ENCODE measurements around the gene GPR152. TPM values are rescaled to one million over a fixed set of nuclear protein-coding genes. Genes with fewer than 3 reads are reported as not detected.

GPR152 gene
- total and polyA plus RNA-seq, 4 experiments from 2014 or later: 0.35 to 1.7 TPM; not detected in 2

DNA sequence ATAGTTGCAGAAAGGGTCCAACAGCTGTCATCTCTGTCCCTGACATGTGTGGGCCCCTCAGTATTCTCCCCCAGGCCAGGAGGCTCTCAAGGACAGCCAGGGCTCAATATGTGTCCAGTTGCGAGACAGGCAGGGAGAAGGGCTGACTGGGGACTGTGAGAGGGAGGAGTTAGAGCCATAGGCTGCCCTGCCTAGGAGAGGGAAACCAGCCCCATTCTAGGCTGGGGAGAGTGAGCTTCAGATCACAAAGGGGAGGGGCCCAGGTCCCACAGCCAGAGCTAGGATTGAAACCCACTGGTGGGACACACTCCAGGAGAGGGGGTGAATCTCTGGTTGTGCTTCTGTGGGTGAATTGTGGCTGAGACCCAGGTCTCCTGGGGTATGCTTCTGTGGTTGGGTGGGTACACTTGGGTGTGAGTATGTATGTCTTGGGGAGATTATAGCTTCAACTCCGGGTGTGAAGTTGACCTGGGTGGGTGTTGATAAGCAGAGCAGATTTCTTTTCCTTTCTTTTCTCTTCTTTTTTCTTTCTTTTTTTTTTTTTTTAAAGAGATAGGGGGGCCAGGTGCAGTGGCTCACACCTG is 39.2 kb downstream of the GPR152 start:
- peak overlapping the region in 6 of 7 donors; percentile 19 to 77 (median 43) for H3K27ac Mint-ChIP-seq
- peak overlapping the region in 4 of 8 donors; percentile 2 to 62 (median 52) for H3K4me3 Mint-ChIP-seq
- peaks cover 48 to 86% (median 71%) of the 10 kb centered on the region in 4 donors for H3K4me1 Mint-ChIP-seq
- Histone ChIP-seq H3K27ac (ENCODE audit: low read depth, low read length) (no peak overlapping the region), H3K9me3 (ENCODE audit: control insufficient read depth in 1 of 2, low read length in 2 of 2) (no peaks in the 10 kb centered on the region), H3K27me3 (ENCODE audit: insufficient read depth, low read length) (no peaks in the 10 kb centered on the region), H3K36me3 (ENCODE audit: insufficient read depth, low read length) (peaks cover 5% of the 10 kb centered on the region), H3K4me1 (ENCODE audit: insufficient read depth, low read length) (peaks cover 93% of the 10 kb centered on the region), H3K4me3 (ENCODE audit: low read length in 2 of 2) (no peak overlapping the region)
- ChIA-PET POLR2A (ENCODE audit: partially characterized antibody) (interaction anchor here (0.6 to 31.8 kb wide), 11 partner anchors 7 to 471 kb away, joined by 3 to 2262 read pairs (median 6); partner anchors contain the start of genes AIP, CORO1B, PPP1CA and PTPRCAP), CTCF (ENCODE audit: partially characterized antibody) (interaction anchor here (0.8 to 4.4 kb wide), 5 partner anchors 11 to 55 kb away, joined by 3 to 34 read pairs (median 5); partner anchors contain the start of genes PPP1CA, PTPRCAP and TBC1D10C)
- peaks cover 3% of the 10 kb centered on the region in 2 donors for H3K36me3 Mint-ChIP-seq
- intact Hi-C loops (cut with micrococcal nuclease): no loop called here
- no peaks in the 10 kb centered on the region for H3K27me3 Mint-ChIP-seq
- peaks cover 0 to 2% (median 0%) of the 10 kb centered on the region in 8 donors for H3K9me3 Mint-ChIP-seq
- no peak for DNase-seq

DNA sequence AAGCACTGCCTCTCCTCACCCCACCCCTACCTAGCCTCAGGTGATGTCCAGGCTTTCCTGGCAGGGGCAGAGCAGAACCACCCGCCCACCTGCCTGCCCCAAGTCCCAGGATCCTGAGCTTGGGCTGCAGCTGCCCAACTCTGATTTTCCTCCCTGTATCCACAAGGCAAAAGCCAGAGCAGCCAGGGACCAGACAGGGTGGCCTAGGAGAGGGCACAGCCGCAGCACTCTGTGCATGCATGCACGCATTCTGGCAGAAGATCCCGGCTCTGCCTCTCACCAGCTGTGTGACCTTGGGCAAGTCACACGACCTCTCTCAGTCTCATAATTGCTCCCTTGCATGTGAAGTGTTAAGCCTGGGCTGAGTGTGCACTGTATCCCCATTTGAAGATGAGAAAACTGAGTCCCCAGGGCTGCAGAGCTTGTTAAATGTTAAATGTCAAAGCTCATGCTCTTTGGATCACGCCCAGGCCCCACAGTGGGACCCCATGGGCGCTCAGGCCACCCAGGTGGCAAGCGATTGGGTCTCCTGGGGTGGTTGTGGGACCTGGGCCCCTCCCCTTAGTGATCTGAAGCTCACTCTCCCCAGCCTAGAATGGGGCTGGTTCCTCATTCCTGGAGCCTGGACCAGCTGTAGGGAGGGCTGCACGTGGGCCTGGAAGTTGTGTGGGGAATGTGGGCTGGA is 39.9 kb downstream of the GPR152 start:
- Mint-ChIP-seq H3K27ac (peak overlapping the region in 4 of 7 donors; percentile 8 to 82 (median 52)), H3K9me3 (peaks cover 0 to 2% (median 0%) of the 10 kb centered on the region in 8 donors), H3K4me1 (peaks cover 49 to 86% (median 72%) of the 10 kb centered on the region in 4 donors), H3K36me3 (peaks cover 3 to 4% of the 10 kb centered on the region in 2 donors), H3K27me3 (no peaks in the 10 kb centered on the region), H3K4me3 (peak overlapping the region in 3 of 8 donors; percentile 20 to 61 (median 35))
- Histone ChIP-seq H3K9me3 (ENCODE audit: control insufficient read depth in 1 of 2, low read length in 2 of 2) (no peaks in the 10 kb centered on the region), H3K4me3 (ENCODE audit: low read length in 2 of 2) (no peak overlapping the region), H3K36me3 (ENCODE audit: insufficient read depth, low read length) (peaks cover 5% of the 10 kb centered on the region), H3K27me3 (ENCODE audit: insufficient read depth, low read length) (no peaks in the 10 kb centered on the region), H3K4me1 (ENCODE audit: insufficient read depth, low read length) (peaks cover 93% of the 10 kb centered on the region), H3K27ac (ENCODE audit: low read depth, low read length) (no peak overlapping the region)
- no peak for DNase-seq
- intact Hi-C loops (cut with micrococcal nuclease): no loop called here
- ChIA-PET POLR2A (ENCODE audit: partially characterized antibody) (interaction anchor here (0.9 to 31.8 kb wide), 11 partner anchors 8 to 472 kb away, joined by 3 to 2262 read pairs (median 6); partner anchors contain the start of genes AIP, CORO1B, POLD4 and PPP1CA), CTCF (ENCODE audit: partially characterized antibody) (interaction anchor here (0.8 to 4.4 kb wide), 5 partner anchors 10 to 61 kb away, joined by 3 to 34 read pairs (median 5); partner anchors contain the start of genes PPP1CA, PTPRCAP and TBC1D10C)

DNA sequence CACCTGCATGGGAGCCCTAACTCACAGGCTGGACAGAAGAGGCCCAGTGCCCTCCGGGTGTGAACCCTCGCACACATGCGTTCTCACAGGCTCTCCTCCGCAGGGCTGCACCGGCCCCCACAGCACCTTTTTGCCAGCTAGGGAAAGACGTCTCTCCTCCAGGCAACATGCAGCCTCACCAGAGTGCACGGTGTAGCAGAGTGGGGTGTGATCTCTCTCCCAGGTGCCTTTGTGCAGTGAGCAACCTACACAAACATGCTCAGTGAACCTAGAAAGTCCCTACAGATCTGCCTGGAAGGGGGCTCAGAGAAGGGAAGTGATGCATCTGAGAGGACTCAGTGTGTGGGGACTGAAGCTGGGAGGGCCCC is 40.8 kb downstream of the GPR152 start:
- CTCF ChIA-PET (ENCODE audit: partially characterized antibody): interaction anchor here (1.2 to 4.4 kb wide), 2 partner anchors 9 to 60 kb away, joined by 3 to 34 read pairs; partner anchors contain the start of genes PPP1CA and TBC1D10C
- no peaks in the 10 kb centered on the region for H3K27me3 ChIP-seq (ENCODE audit: insufficient read depth, low read length)
- peaks cover 8 to 10% of the 10 kb centered on the region in 2 donors for H3K36me3 Mint-ChIP-seq
- no peaks in the 10 kb centered on the region for H3K9me3 ChIP-seq (ENCODE audit: control insufficient read depth in 1 of 2, low read length in 2 of 2)
- POLR2A ChIA-PET (ENCODE audit: partially characterized antibody): interaction anchor here (0.8 to 31.8 kb wide), 12 partner anchors 9 to 123 kb away, joined by 3 to 2262 read pairs (median 5); partner anchors contain the start of genes AIP, ANKRD13D, CORO1B and POLD4
- no peak overlapping the region for H3K4me3 ChIP-seq (ENCODE audit: low read length in 2 of 2)
- H3K4me3 Mint-ChIP-seq: peak overlapping the region in 5 of 8 donors; percentile 17 to 54 (median 43)
- intact Hi-C loops (cut with micrococcal nuclease): no loop called here
- H3K4me1 ChIP-seq (ENCODE audit: insufficient read depth, low read length): peaks cover 93% of the 10 kb centered on the region
- peaks cover 50 to 88% (median 73%) of the 10 kb centered on the region in 4 donors for H3K4me1 Mint-ChIP-seq
- H3K36me3 ChIP-seq (ENCODE audit: insufficient read depth, low read length): peaks cover 8% of the 10 kb centered on the region
- no peak overlapping the region for H3K27ac ChIP-seq (ENCODE audit: low read depth, low read length)
- DNase-seq: no peak
- H3K27ac Mint-ChIP-seq: peak overlapping the region in 4 of 7 donors; percentile 17 to 98 (median 66)
- H3K9me3 Mint-ChIP-seq: peaks cover 0 to 2% (median 0%) of the 10 kb centered on the region in 8 donors
- no peaks in the 10 kb centered on the region for H3K27me3 Mint-ChIP-seq

DNA sequence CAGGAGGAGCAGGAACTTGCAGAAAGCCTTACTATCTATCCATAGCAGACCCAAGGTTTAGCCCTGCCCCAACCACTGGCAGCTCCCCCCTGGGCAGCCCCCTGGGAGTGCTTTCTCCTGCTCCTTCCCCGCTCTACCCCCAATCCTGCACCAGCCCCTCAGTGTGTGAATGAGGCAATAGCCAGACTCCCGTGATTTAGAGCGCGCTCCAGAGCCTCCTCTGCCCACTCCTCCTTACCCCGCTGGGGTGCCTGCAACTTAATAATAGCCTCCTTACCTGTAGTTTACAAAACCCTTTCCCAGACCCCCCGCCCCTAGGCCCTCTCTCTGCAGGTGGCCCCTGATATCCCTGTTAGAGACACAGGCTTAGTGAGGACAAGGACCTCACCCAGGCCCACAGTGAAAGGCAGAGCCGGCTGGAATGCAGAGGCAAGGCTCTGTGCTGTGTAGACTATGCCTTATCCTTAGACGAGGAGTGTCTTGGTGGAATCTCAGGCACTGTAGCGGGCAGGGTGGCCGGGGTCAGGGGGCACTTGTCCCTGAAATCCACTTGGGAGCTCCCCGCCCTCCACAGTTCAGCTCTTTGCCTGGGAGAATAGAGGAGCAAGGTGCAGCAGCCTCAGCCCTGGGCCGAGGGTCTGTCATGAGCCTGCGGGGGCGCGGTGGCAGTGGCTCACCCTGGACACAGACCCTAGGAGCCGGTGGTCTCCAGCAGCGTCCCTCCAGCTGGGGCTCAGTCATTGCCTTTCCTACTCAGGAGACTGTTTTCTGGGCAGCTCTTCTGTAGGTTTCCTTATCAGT is 41.3 kb downstream of the GPR152 start:
- Mint-ChIP-seq H3K4me3 (peak overlapping the region in 7 of 8 donors; percentile 22 to 97 (median 87)), H3K9me3 (peaks cover 0 to 2% (median 0%) of the 10 kb centered on the region in 8 donors), H3K27ac (peak overlapping the region in 6 of 7 donors; percentile 17 to 98 (median 62)), H3K4me1 (peaks cover 49 to 88% (median 73%) of the 10 kb centered on the region in 4 donors), H3K36me3 (peaks cover 13% of the 10 kb centered on the region in 2 donors), H3K27me3 (no peaks in the 10 kb centered on the region)
- Histone ChIP-seq H3K27ac (ENCODE audit: low read depth, low read length) (peak overlapping the region; percentile 17), H3K9me3 (ENCODE audit: control insufficient read depth in 1 of 2, low read length in 2 of 2) (no peaks in the 10 kb centered on the region), H3K36me3 (ENCODE audit: insufficient read depth, low read length) (peaks cover 13% of the 10 kb centered on the region), H3K4me1 (ENCODE audit: insufficient read depth, low read length) (peaks cover 93% of the 10 kb centered on the region), H3K27me3 (ENCODE audit: insufficient read depth, low read length) (no peaks in the 10 kb centered on the region), H3K4me3 (ENCODE audit: low read length in 2 of 2) (no peak overlapping the region)
- ChIA-PET POLR2A (ENCODE audit: partially characterized antibody) (interaction anchor here (0.8 to 31.8 kb wide), 12 partner anchors 9 to 122 kb away, joined by 3 to 2262 read pairs (median 5); partner anchors contain the start of genes AIP, ANKRD13D, CORO1B and POLD4), CTCF (ENCODE audit: partially characterized antibody) (interaction anchor here (1.2 to 4.4 kb wide), 2 partner anchors 8 to 59 kb away, joined by 3 to 34 read pairs; partner anchors contain the start of genes PPP1CA and TBC1D10C)
- no peak for DNase-seq
- intact Hi-C loops (cut with micrococcal nuclease): no loop called here

DNA sequence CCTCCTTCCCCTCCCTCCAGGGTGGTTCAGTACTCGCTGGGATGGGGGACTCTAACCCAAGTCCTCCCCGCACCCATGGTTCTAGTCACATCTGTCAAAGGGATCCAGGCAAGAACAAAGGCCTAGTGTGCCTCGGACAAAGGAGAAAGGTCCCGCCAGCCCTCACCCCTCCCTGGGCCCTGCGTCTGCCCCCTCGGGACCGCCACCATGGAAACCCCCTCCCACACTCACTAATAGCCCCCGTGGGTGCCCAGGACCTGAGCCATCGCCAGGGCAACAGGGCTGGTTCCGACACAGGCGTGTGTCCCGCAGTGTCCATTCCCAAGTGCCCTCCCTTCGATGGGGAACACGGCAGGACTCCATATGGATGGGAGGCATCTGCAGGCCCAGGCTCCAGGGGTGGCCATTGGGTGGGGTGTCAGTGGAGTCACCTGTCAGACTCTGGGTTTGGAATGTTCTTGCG is 42.1 kb downstream of the GPR152 start:
- POLR2A ChIA-PET (ENCODE audit: partially characterized antibody): interaction anchor here (1.4 to 31.8 kb wide), 5 partner anchors 10 to 56 kb away, joined by 5 to 2262 read pairs (median 55); partner anchors contain the start of genes CORO1B, PPP1CA, PTPRCAP and RAD9A
- Histone ChIP-seq H3K4me3 (ENCODE audit: low read length in 2 of 2) (peak overlapping the region in 1 of 2 donors; percentile 77), H3K36me3 (ENCODE audit: insufficient read depth, low read length) (peaks cover 21% of the 10 kb centered on the region), H3K9me3 (ENCODE audit: control insufficient read depth in 1 of 2, low read length in 2 of 2) (no peaks in the 10 kb centered on the region), H3K27me3 (ENCODE audit: insufficient read depth, low read length) (no peaks in the 10 kb centered on the region), H3K4me1 (ENCODE audit: insufficient read depth, low read length) (peaks cover 95% of the 10 kb centered on the region), H3K27ac (ENCODE audit: low read depth, low read length) (peak overlapping the region; percentile 81)
- intact Hi-C loops (cut with micrococcal nuclease): no loop called here
- CTCF ChIA-PET (ENCODE audit: partially characterized antibody): no interaction called here
- Mint-ChIP-seq H3K27me3 (no peaks in the 10 kb centered on the region), H3K9me3 (peaks cover 0 to 2% (median 0%) of the 10 kb centered on the region in 8 donors), H3K4me1 (peaks cover 47 to 92% (median 73%) of the 10 kb centered on the region in 4 donors), H3K27ac (peak overlapping the region; percentile 78 to 98 (median 94)), H3K4me3 (peak overlapping the region; percentile 12 to 97 (median 88)), H3K36me3 (peaks cover 15 to 19% of the 10 kb centered on the region in 2 donors)
- no peak for DNase-seq

DNA sequence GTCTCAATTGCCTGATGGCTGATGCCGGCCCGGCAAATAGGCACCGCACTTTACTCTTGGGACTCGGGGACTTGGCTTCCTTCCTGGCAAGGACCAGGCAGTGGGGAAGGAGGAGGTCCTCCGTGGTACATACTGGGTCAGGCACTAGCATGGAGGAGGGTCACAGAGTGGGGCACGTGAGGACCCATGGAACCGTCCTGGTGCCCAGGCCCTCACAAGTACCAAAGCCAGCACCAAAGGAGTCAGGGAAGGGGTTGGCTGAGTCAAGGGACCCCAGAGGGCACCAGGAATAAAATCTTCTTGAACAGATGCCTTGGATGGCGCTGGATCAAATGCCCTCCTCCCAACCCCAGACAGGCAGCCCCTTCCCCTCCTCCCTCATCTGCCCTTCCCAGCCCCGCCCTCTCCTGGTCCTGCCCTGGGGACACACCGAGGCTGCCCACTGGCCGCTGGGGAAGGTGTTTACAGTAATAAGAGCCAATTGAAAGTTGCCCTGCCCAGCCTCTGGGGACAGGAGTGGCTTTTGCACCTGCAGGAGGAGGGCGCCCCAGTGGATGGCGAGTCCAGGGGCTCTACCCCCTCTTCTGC is 42.7 kb downstream of the GPR152 start:
- Mint-ChIP-seq H3K9me3 (peaks cover 0 to 2% (median 0%) of the 10 kb centered on the region in 8 donors), H3K27ac (peak overlapping the region; percentile 85 to 98 (median 94)), H3K27me3 (no peaks in the 10 kb centered on the region), H3K36me3 (peaks cover 15 to 24% of the 10 kb centered on the region in 2 donors), H3K4me1 (peaks cover 47 to 92% (median 70%) of the 10 kb centered on the region in 4 donors), H3K4me3 (peak overlapping the region; percentile 72 to 97 (median 88))
- Histone ChIP-seq H3K4me3 (ENCODE audit: low read length in 2 of 2) (peak overlapping the region; percentile 48 to 77), H3K36me3 (ENCODE audit: insufficient read depth, low read length) (peaks cover 22% of the 10 kb centered on the region), H3K4me1 (ENCODE audit: insufficient read depth, low read length) (peaks cover 96% of the 10 kb centered on the region), H3K9me3 (ENCODE audit: control insufficient read depth in 1 of 2, low read length in 2 of 2) (no peaks in the 10 kb centered on the region), H3K27me3 (ENCODE audit: insufficient read depth, low read length) (no peaks in the 10 kb centered on the region), H3K27ac (ENCODE audit: low read depth, low read length) (peak overlapping the region; percentile 81)
- intact Hi-C loops (cut with micrococcal nuclease): loop anchor here (1.0 kb wide), 2 partner anchors 7 to 59 kb away; partner anchors contain the start of gene TMEM134
- ChIA-PET POLR2A (ENCODE audit: partially characterized antibody) (interaction anchor here (1.2 to 21.5 kb wide), 13 partner anchors 9 to 170 kb away, joined by 3 to 2262 read pairs (median 7); partner anchors contain the start of genes AIP, CARNS1, CORO1B and PPP1CA), CTCF (ENCODE audit: partially characterized antibody) (interaction anchor here (1.0 to 3.4 kb wide), 2 partner anchors 28 to 73 kb away, joined by 4 to 21 read pairs; partner anchors contain the start of genes AIP and PTPRCAP)
- DNase-seq: no peak

All from CD4-positive, alpha-beta memory T cell (primary cell).